ENCODE measurements around the gene XIRP1.
"Not testable (repeated sequence)": the region's sequence is repeated elsewhere in the genome, so short reads cannot be mapped to it uniquely, and the experiment has no call there.

The XIRP1 gene

DNA sequence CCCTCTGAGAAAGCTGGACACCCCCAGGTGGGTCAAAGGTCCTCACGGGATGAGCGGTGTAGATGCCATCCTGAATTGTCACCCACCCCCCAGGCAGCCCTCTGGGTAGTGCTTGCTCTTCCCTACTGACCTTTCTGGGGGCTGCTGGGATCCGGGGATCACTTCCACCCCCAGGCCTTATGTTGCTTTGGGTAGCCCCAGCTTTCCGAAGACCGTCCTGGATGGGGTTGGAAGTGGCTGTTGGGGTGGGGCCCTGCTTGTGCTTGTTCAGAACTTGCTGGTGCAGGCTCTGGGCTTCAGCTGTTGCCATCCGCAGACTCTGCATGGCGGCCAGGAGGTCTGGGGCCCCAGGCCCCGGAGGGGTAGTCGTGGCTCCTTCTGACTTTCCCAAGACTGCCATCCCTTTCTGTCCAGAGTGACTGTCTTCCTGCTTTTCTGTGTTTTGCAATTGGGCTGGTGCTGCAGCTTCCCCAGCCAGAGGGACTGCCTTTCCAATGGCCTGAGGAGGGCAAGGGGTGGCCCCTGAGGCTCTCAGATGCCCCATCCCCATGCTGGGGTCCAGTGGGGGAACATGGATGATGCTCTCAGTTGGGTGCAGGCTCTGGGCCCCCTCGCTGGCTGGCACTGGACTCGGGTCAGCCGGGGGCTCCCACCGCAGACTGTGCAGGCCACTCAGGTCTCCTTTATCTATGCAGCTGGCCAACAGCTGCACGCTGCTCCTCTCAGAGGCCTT lies 6.3 kb downstream of the XIRP1 start:
- DNase-seq, result no peak

DNA sequence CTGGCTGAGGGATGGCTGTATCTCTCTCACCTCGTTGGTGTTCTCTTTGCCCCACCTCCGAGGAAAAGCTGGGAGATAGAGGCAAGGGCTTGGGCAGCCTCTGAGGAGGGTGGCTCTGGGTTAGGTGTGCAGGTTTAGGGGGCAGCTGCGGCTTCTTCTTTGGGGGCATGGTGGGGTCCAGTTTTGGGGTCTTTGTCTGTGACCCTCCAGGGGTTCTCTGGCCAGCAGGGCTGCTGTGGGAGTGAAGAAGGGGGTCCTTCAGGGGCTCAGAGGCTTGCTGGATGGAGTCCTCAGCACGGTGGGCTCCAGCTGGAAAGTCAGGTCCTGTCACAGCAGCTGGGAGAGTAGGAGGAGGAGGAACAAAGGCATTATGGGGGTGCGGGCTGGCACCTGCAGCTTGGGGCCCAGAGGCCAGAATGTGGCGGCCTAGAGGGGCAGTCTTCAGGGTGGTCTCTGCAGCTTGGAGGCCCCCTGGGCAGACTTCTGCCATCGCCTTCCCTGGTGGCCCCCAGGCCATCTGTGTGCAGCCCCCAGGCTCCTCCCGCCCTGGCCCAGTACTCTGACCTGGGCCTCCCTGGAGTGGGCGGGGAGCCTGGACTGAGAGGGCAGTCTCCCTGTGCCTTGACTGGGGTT lies 7.0 kb downstream of the XIRP1 start:
- DNase-seq, result no peak

DNA sequence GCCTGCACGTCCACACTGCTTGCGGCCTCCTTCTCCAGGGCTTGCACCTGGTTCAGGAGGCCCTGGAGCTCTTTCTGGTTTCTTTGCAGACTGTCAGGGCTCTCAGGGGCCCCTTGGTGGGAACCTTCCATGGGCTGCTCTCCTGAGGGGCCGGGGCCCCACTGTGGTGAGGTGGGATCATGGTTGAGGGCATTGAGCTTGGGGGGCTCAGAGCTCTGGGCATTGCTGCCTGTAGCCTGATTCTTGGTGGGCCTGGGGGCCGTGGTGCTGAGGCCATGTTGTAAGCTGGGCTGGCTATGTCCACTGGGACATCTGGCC lies 7.5 kb downstream of the XIRP1 start:
- no peak for DNase-seq

DNA sequence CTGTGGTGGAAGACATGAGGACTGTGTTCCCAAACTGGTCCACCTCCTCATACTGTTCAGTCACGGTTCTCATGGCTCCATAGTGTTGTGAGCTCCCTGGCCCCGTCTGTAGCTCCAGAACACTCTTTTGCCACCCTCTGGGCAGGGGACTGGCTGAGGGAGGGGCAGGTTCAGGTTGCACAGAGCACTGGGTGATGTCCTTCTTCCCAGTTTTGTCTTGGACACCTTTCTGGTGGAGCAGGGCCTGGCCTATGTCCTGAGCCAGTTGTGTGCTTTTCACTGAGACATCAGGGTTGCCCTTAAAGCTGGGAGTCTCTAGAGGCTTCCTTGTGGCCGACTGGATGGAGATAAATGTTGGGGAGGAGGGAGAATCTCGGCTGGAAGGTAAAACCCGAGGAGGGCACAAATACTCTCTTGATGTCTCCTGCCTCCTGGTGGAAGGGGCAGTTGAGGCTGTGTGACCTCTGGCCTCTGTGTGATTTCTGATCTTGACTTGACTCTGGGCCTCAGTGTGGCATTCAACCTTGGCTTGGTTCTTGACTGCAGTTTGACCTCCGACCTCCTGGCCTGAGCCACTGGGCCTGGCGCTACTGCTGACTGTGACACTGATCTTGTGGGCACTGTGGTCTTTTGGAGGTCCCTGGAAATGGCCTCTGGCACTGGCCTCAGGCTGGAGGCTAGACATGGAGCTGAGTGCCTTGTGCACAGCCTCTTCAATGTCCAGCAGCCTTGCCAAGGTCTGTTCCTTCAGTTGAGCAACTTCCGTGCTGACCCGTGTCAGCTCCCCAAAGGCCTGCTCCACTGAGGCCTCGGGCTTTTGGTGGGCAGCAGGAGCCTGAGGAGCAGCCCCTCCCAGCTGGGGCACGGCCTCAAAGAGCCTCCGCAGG lies 8.1 kb downstream of the XIRP1 start:
- no peak for DNase-seq

DNA sequence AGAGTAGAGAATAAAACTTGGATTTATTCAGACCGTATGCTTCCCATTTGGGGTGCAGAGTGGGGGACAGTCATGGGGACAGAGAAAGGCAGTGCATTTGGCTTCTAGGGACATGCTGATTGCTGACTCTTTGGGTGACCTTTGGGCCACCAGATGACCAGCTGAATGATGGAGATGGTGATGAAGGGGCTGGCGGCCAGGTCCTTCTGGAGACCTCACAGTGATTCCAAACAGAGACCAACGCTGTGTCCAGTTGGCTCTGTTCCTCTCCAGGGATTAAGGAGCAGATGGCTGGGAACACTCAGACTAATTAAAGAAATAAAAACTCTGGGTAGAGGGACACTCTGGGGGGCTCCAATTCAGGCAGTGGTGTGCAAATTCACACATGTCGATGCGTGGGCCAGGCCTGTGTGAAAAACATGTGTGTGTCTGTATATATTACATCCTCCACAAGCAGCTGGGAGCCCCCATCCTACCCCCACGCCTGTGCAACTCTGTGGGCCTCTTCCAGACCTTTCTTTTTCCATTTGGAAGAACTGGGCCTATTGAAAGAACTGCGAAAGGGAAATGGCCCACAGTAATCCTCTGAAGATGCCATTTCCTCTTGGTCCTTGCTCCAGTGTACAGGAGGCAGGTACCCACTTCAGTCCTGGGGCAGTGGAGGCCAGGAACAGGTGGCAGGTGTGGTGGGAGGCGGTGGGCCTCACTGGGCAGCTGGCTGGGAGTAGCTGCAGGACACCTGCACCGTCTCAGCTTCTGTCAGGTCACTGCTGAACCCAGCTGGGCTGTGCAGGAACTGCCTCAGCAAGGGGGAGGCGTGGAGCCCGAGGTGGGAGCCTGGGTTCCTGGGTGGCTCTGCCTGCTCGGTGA lies 8.9 kb downstream of the XIRP1 start:
- DNase-seq, result no peak

DNA sequence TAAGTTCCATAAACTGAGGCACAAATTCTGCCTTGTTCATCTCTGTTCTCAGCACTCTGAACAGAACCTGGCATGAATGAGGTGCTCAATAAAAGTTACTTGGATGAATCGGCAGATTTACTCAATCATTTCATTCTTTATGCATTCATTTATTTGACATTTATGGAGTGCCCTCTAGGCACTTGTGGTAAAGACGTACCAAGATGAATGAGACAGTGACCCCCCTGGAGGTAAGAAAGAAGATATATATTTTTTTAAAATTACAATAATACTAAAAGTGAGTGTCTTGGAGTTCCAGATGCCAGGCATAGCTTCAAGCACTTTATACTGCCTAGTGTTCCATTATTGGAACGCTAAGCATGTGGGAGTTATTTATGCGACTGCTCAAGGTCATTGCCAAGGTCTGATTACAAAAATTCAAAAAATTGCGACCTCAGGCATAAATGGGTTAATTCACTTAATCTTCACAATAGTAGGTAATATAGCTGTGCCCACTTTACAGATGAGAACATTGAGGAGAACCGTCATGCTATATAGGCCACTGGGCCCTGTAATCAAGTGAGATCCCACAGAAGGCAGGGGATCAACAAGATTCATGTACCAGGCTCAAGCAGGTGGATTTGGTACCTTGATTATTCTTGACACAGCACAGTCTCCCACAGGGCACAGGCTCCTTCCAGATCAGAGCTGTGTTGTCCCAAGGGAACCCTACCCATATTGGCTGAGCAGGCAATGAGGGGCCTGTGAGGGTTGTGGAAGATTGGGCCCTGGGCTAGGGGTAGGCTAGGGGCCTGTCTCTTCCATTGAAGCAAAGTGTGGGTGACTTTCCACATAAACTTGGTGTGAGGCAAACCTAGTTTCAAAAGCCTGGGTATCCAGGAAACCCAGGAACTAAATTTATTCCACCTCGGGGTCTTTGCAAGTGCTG lies 10.7 kb downstream of the XIRP1 start:
- DNase-seq, result peak; percentile 44

DNA sequence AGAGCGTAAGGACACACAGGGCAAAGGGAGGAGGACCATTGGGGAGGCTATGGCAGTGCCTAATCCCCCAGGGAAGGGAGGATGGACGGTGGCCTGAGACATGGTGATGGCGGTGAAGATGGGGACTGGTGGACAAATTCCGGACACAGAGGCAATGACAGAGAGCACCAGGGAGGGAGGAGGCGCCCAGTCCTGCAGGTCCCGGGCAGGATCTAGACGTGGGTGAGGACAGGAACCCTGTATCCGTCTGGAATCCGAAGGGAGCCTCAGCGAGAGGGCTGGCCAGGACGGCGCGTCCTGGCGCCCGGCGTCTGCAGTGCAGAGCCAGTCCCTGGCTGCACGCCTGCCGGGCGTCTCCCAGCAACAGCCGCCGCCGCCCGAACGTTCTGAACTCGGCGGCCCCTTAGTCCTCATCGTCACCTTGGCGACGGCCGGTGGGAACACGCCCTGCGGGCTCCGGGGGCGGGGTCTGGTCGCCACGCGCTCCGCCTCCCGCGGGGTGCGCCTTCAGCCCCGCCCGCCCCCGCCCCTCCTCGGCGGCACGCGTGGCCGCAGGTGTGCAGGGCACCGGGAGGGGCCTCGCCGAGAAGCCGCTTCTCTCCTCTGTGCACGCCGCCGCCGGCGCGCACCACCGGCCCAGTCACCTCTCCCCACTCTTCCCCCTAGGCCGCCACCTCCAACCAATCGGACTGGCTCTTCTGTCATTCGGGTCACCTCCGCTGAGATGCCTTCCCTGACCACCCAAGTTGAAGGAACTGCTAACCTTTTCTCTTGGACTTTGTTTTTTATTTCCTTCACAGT lies 11.6 kb downstream of the XIRP1 start:
- DNase-seq, result peak; percentile 97

DNA sequence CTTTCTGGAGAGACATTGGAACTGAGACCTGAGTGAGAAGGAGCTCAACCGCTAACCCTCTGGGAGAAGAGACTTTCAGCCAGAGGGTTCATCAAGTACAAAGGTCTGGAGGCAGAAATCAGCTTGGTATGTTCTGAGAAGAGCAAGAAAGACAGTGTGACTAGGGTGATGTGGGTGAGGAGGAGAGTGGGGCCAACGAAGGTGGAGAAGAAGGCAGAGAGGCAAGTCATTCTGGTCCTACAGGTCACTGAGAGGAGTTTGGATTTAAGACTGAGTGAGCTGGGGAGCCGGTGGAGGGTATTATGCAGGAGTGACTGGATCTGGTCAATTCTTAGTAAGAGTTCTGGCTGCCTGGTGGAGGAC lies 12.2 kb downstream of the XIRP1 start:
- no peak for DNase-seq

DNA sequence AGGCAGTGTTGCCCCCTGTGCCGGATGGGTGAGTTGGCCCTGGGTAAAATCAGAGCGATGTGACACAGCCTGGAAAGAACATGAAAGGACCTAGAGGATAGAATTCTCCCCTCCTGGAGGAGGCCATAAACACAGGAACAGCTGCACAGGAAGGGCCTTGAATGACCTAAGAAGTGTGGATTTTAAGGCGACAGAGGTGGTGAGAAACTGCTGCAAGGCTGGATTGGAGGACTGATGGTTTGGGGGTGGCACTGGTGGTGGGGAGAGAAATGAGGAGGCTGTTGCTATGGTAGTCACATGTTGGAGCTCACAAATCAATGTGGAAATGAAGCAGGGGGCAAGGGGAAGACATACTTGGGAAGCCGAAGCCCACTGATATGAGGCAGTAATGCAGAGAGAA lies 13.8 kb downstream of the XIRP1 start:
- no peak for DNase-seq

DNA sequence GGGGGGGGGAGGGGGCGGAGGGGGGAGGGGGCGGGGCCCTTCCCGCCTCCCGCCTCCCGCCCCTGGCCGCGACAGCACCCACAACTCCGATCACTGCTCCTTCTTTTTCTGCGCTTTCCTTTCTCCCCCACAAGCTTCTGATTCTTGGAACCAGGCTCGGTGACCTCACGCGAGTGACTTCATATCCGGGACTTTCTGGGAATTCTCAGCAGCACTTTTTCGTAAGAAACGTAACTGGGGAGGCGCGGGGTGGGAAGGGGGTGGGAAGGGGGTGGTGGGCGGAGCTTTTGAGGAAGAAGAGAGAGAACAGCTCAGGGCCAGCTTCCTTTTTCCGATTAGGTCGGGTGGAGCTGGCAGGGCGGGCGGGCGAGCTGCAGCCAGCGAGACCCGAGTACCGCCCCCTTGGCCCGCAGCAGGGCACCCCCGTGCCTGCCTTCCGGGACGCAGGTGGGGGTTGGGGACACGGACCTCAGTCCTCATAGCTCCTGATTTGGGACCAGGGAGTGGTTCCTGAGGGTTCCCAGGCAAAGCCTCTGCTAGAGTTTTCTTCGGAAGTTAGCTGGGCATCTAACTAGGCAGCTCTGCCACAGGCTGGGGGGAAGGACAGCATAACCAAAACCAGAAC lies 14.6 kb downstream of the XIRP1 start:
- DNase-seq, result peak; percentile 94

DNA sequence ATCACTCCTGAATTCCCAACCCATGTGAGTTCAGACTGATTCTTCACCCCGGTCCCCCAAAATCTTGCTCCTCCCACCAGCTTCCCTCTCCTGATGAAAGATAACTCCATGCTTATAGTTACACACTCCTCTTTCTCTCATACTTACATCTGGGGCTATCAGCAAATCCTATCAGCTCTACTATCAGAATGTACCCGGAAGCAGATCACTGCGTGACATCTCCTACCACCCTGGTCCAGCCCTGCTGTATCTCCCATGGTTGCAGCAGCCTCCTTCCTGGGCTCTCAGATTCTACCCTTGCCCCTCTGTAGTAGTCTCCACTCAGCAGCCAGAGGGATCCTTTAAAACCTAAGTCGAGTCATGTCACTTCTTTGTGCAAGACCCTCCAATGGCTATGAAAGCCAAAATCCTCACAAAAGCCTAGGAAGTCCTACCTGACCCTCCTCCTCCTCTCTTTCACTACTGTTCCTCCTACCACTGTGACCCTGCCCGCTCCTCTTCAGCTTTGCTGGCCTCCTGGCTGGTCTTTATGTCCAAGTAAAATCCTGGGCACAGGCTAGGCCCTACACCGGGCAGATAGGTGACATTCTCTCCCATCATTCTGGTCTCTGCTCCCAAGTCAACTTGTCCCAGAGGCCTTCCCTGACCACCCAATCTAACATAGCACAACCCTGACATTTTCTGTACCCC lies 16.2 kb downstream of the XIRP1 start:
- DNase-seq, result no peak

DNA sequence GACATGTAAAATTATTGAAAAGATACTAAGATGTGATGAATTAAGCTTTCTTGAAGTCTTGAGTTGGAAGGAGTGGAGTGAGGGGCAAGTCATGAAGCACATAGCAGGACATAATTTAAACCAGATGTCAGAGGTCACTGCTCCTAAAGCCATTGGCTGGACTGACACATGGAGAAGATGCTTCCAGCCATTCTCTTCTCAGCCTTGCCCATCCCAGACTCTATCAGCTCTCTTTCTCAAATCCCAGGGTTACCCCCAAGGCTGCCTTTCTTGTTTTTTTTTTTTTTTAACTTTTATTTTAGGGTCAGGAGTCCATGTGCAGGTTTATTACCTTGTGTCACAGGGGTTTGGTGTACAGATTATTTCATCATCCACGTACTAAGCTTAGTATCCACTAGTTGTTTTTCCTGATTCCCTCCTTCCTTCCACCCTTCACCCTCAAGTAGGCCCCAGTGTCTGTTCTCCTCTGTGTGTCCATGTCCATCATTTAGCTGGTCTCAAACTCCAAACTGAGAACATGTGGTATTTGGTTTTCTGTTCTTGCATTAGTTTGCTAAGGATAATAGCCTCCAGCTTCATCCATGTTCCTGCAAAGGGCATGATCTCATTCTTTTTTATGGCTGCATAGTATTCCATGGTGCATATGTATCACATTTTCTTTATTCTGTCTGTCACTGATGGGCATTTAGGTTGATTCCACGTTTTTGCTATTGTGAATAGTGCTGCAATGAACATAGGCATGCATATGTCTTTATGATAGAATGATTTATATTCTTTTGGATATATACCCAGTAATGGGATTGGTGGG lies 18.9 kb downstream of the XIRP1 start:
- no peak for DNase-seq

DNA sequence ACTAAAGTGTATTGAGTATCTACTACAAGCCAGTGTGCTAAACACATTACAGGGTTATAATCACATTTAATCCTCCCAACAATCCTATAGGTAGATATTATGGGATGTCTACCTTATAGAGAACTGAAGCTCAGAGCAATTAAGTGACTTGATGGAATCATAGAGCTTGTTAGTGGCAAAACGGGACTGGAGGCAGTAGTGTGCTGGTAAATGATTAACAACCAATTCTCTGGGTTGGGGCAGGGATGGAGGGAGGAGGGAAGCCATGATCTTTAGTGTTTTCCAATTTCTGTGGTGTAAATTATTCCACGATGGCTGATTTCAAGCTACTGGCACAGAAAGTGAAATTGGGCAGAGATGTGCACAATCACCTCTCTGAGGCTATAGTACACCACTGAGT lies 20.5 kb downstream of the XIRP1 start:
- no peak for DNase-seq

DNA sequence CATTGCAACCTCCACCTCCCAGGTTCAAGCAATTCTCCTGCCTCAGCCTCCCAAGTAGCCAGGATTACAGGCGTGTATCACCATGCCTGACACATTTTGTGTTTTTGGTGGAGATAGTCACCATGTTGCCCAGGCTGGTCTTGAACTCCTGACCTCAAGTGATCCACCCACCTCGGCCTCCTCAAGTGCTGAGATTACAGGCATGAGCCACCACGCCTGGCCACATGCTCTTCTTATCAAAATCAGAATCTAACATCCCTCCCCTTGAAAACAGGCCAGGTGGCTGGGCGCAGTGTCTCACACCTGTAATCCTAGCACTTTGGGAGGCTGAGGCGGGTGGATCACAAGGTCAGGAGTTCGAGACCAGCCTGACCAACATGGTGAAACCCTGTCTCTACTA lies 21.5 kb downstream of the XIRP1 start:
- not testable (repeated sequence) for DNase-seq

DNA sequence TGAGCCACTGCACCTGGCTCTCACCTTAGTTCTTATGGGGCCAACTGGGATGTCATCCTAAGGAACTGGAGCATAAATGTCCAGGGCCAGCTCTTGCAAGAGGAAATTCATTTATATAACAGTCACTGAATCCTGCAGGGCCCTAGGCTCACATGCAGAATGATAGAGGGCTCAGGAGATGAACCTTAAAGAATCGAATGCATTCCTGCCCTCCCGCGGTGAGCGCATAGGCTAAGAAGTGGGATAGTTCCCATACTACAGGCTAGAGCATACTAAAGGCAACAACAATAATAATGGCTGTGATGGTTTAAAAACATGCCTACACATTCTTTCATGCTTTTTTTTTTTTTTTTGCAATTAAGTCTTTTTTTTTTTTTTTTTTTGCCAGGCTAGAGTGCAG lies 21.9 kb downstream of the XIRP1 start:
- DNase-seq, result no peak

DNA sequence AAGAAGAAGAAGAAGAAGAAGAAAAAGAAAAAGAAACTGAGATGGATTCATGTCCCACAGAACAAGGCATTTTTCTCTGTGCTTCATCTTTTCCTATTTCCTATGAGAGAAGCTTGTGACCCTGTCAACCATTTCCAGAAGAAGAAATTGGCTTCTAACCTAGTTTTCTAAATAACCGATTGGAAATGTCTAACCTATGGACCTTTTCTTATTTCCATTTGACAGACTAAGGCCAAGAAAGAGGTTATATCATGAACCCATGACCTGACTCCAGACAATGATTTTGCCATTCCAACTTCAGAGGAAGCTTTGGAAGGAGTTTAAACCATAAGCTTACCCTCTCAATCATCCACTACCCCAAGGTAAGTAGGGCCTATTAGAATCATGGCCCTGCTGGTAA lies 22.7 kb downstream of the XIRP1 start:
- DNase-seq, result no peak

DNA sequence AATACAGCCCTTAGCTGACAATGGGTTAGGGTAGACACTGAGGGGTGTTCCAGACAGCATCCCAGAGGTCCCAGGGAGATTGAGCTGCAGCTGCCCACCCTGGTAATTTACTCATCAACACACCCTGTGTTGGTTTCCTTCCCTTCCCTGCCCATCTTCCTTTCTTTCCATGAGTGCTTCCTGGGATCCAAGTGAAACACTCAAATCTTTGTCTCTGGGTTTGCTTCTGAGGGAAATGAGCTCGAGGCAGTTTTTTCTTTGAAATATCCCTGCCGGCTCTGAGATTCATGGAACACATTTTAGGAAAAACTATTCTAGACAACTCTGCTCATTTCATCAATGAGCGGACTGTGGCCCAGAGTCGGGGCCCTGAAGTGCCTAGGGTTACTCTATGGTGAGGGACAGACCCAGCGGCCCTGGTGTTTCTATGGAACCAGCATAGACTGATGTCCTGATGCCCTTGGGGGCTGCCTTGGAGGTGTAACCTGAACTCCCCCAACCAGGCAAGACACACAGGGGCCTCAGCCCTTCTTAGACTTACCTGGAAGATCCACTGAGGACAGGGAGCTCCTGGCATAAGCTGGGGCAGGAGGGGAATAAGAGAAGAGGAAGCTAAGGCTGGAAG lies 24.1 kb downstream of the XIRP1 start:
- DNase-seq, result no peak

DNA sequence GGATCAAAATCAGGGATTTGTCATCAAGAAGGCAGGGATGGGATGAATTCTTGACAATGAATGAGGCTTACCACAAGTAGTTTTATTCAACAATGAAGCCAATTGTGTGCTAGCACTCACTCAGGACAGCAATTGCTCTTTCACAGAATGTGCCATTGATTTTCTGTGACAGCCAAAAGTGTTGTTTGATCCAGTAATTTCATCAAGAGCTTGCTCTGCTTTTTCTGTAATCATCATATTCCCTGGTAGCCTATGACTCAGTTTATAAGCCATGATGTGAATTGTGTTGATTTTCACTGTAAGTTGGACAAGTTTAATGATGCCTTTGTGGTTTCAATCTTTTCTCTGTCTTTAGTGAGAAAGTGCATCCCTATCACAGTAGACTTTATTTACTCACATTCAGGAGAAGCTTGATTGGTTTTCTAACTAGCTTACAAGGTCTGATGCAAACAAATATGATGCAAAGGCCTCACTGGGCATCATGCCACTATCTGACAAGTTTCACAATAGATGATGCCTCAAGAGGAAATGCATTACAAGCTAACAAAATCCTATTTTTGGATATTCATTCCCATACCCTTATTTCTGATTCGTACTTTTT lies 25.4 kb downstream of the XIRP1 start:
- peak; percentile 67 for DNase-seq

Measured in hematopoietic multipotent progenitor cell treated with erythropoietin and hydrocortisone succinate and interleukin-3 and kit ligand, for 6 days (in vitro differentiated cells).